ENCODE results near the gene CYP20A1.

DNA sequence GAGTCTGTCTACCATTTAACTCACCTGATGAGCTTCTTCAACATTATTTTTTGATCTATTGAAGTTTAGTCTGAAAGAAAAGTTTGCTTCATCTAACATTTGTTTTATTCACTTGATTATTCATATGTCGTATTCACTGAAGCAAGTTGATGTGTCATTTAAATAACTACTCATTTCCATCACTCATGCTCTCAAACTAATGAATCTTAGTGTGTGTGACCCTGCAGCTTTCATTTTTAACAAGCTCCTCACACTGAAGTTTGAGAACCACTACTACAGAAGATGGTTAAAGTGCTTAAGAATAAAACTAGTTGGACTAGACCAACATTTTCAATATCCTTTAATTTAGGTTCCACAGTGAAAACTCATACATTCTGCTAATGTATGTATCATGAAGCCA is 87.5 kb downstream of the CYP20A1 start:
- TF ChIP-seq POLR2A (IDR thresholded peaks at IDR 0.05): no peak
- TF ChIP-seq, protein P1, sequence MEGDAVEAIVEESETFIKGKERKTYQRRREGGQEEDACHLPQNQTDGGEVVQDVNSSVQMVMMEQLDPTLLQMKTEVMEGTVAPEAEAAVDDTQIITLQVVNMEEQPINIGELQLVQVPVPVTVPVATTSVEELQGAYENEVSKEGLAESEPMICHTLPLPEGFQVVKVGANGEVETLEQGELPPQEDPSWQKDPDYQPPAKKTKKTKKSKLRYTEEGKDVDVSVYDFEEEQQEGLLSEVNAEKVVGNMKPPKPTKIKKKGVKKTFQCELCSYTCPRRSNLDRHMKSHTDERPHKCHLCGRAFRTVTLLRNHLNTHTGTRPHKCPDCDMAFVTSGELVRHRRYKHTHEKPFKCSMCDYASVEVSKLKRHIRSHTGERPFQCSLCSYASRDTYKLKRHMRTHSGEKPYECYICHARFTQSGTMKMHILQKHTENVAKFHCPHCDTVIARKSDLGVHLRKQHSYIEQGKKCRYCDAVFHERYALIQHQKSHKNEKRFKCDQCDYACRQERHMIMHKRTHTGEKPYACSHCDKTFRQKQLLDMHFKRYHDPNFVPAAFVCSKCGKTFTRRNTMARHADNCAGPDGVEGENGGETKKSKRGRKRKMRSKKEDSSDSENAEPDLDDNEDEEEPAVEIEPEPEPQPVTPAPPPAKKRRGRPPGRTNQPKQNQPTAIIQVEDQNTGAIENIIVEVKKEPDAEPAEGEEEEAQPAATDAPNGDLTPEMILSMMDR (IDR thresholded peaks at IDR 0.05): no peak
- TF ChIP-seq POLR2AphosphoS5 (IDR thresholded peaks at IDR 0.05): no peak
- no peak for TF ChIP-seq EP300 (IDR thresholded peaks at IDR 0.05; ENCODE audit: low read depth)
